Uterus (tissue), 2 donors: ENCODE results near the gene EYS.

Source experiments
- POLR2A ChIP-seq, 2 donors: fragments of 450-650 bp; IDR thresholded peaks; one replicate each; pipeline ENCODE4 v1.6.1; 2016; ENCODE audit warnings: antibody characterized with exemption in 2 of 2, mild to moderate bottlenecking in 1 of 2, moderate library complexity in 1 of 2
- TF ChIP-seq, protein P1 (sequence below), 4 experiments: fragments of 200-600 bp in 2 of 4; fragments of 450-650 bp in 2 of 4; sonication (generic) in 2 of 4; IDR thresholded peaks; one replicate each; pipeline ENCODE4 v1.5.1; 2016 to 2019; ENCODE audit warnings: antibody characterized with exemption in 4 of 4, mild to moderate bottlenecking in 2 of 4, moderate library complexity in 1 of 4

DNA sequence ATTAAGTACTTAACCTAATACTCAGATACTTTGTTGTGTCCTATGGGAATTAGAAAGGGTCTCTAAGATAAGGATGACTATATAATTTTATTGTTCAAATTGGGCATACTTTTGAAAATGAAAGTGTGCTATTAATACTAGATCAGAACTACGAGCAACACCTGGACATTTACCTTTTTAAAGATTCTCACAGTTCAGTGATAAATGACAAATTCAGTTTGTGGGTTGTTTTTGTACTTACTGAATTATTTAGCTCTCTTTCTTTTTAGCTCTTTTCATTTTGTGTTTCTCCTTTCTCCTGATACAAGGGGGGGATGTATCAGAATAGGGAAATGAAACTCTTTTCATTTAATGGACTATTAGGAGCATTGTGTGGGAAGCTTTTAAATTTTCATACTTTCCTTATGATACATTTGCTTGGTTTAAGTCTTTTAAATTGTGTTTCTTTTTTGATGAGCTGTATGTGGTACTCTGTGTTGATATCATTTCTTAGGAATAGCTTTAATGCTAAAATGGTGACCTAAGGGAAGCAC lies 2023.9 kb downstream of the EYS start:
- TF ChIP-seq, protein P1, sequence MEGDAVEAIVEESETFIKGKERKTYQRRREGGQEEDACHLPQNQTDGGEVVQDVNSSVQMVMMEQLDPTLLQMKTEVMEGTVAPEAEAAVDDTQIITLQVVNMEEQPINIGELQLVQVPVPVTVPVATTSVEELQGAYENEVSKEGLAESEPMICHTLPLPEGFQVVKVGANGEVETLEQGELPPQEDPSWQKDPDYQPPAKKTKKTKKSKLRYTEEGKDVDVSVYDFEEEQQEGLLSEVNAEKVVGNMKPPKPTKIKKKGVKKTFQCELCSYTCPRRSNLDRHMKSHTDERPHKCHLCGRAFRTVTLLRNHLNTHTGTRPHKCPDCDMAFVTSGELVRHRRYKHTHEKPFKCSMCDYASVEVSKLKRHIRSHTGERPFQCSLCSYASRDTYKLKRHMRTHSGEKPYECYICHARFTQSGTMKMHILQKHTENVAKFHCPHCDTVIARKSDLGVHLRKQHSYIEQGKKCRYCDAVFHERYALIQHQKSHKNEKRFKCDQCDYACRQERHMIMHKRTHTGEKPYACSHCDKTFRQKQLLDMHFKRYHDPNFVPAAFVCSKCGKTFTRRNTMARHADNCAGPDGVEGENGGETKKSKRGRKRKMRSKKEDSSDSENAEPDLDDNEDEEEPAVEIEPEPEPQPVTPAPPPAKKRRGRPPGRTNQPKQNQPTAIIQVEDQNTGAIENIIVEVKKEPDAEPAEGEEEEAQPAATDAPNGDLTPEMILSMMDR (IDR thresholded peaks at IDR 0.05): no peak
- TF ChIP-seq POLR2A (IDR thresholded peaks at IDR 0.05): no peak
